Upper lobe of left lung (tissue), 6 donors: ENCODE data around the gene SND1. TPM values are rescaled to one million over a fixed set of nuclear protein-coding genes. Genes with fewer than 3 reads are reported as not detected.
A peak's percentile ranks its signal among the peaks of the same experiment; 100 is the strongest.

ENCODE experiments used
- ATAC-seq, 2 donors: fragments of 200-7000 bp; cut with Tn5 transposase; one replicate each; pipeline ENCODE4 v1.9.1; 2022; ENCODE audit warnings: mild to moderate bottlenecking in 2 of 2, moderate library complexity in 2 of 2; ENCODE audit not compliant: low FRiP score in 2 of 2
- DNase-seq, 2 donors: peaks; one replicate each; pipeline ENCODE4 v3.0.0-alpha.2; 2019 to 2020
- H3K27ac ChIP-seq, 4 donors: fragments of 200-600 bp; sonication (generic); one replicate each; pipeline ENCODE4 v1.5.1; 2016 to 2019
- H3K27me3 ChIP-seq, 4 donors: fragments of 200-600 bp; sonication (generic); one replicate each; pipeline ENCODE4 v1.5.1; 2017 to 2019
- H3K36me3 ChIP-seq, 4 donors: fragments of 200-600 bp; sonication (generic); one replicate each; pipeline ENCODE4 v1.5.1; 2016 to 2019
- H3K4me1 ChIP-seq, 4 donors: fragments of 200-600 bp; sonication (generic); one replicate each; pipeline ENCODE4 v1.5.1; 2018 to 2019
- H3K4me3 ChIP-seq, 4 donors: fragments of 200-600 bp; sonication (generic); one replicate each; pipeline ENCODE4 v1.5.1; 2017 to 2019; ENCODE audit warnings: mild to moderate bottlenecking in 2 of 4, moderate library complexity in 1 of 4
- H3K9me3 ChIP-seq, 4 donors: fragments of 200-600 bp; sonication (generic); one replicate each; pipeline ENCODE4 v1.5.1; 2018 to 2019
- CTCF ChIP-seq, 6 experiments: fragments of 450-650 bp in 4 of 6; fragments of 200-600 bp in 2 of 6; sonication (generic) in 2 of 6; IDR thresholded peaks; one replicate each; pipeline ENCODE4 v1.5.1; 2016 to 2019; ENCODE audit warnings: antibody characterized with exemption in 6 of 6
- EP300 ChIP-seq, 4 donors: sonication (generic); formaldehyde crosslinking; IDR thresholded peaks; one replicate each; pipeline ENCODE4 v1.5.1; 2017; ENCODE audit warnings: antibody characterized with exemption in 4 of 4, control low read depth in 2 of 4
- POLR2A ChIP-seq, 4 donors: fragments of 450-650 bp; IDR thresholded peaks; one replicate each; pipeline ENCODE4 v1.5.1; 2016 to 2017; ENCODE audit warnings: antibody characterized with exemption in 4 of 4, mild to moderate bottlenecking in 2 of 4
- POLR2AphosphoS5 ChIP-seq, 2 donors: sonication (generic); formaldehyde crosslinking; IDR thresholded peaks; one replicate each; pipeline ENCODE4 v1.5.1; 2017; ENCODE audit warnings: antibody characterized with exemption in 2 of 2
- WGBS, 2 donors: methylation state at CpG; one replicate each; pipeline ENCODE4 v1.1.5; 2017 to 2018; 5-methylcytosine and 5-hydroxymethylcytosine counted together
- total RNA-seq, 6 donors: library from RNA; depleted of rRNA in 4 of 6; stranded (reverse); fragments of >200 nt in 4 of 6; gene quantifications; one replicate each; pipeline versions ENCODE4 v1.1.0 to v1.2.1, GENCODE V29; 2016 to 2021
- donor health status: DM: no; HTN: no; CAD: no; lungs with moderate emphysema.
- donor health status: DM: no; HTN: yes; CAD: no; lungs with severe emphysema.

SND1 gene
- total RNA-seq, 6 donors from 2014 or later: 107 to 167 (median 121) TPM

GRCh38 chr7:127741764-127742375 is 89.9 kb downstream of the SND1 start:
- ATAC-seq: no peak
- TF ChIP-seq CTCF (IDR thresholded peaks at IDR 0.05) (no peak), EP300 (IDR thresholded peaks at IDR 0.05) (no peak), POLR2A (IDR thresholded peaks at IDR 0.05) (no peak), POLR2AphosphoS5 (IDR thresholded peaks at IDR 0.05) (no peak)
- DNase-seq: no peak
- Histone ChIP-seq H3K27me3 (no peaks in the 10 kb centered on the region), H3K4me3 (no peak overlapping the region), H3K36me3 (no peaks in the 10 kb centered on the region), H3K9me3 (no peaks in the 10 kb centered on the region), H3K4me1 (no peaks in the 10 kb centered on the region), H3K27ac (no peak overlapping the region)
- 69 to 79% methylated on average over 3 of the region's 3 CpGs for WGBS, 2 donors

DNA sequence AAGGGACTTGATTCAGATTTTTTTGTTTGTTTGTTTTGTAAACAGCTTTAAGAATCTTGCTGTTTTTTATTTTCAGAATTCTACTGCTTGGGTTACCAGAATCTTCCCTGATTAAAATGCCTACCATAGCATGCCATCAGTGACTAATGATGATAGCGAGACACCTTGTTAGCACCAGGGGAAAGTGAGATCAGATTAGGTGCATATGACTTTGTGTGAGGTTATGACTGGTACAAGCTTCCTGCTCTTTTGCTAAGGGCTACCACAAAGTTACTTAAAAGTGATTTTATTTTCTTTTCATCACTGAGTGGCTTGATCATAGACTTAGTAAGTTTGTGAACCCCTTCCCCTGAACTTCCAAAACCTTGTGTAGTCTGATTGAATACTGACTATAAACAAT is 93.5 kb downstream of the SND1 start:
- Histone ChIP-seq H3K4me1 (no peaks in the 10 kb centered on the region), H3K4me3 (no peak overlapping the region), H3K27ac (no peak overlapping the region), H3K9me3 (no peaks in the 10 kb centered on the region), H3K27me3 (no peaks in the 10 kb centered on the region), H3K36me3 (no peaks in the 10 kb centered on the region)
- ATAC-seq: no peak
- WGBS, 2 donors: 90 to 95% methylated on average over 1 of the region's 1 CpG
- no peak for DNase-seq
- no peak for TF ChIP-seq CTCF (IDR thresholded peaks at IDR 0.05)
- TF ChIP-seq EP300 (IDR thresholded peaks at IDR 0.05): no peak
- TF ChIP-seq POLR2AphosphoS5 (IDR thresholded peaks at IDR 0.05): no peak
- TF ChIP-seq POLR2A (IDR thresholded peaks at IDR 0.05): no peak

DNA sequence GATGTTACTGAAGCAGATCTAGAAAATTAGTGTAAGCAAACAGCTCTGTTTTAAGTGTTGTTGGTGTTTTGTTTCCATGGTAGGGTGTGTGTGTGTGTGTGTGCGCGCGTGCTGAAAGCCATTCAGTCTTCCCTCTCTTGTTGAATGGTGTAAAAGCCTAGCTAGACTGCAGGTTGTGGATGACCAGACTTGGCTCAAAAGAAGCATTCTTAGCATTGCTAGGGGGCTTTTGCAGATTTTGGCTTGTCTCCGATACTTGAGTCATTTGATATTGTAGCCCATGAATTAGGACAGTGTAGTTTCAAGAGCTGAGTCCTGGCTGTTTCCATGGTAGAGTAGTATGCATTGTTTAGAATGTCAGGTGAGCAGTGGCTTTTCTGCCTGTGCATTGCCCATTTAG is 99.1 kb downstream of the SND1 start:
- TF ChIP-seq CTCF (IDR thresholded peaks at IDR 0.05) (no peak), EP300 (IDR thresholded peaks at IDR 0.05) (no peak), POLR2AphosphoS5 (IDR thresholded peaks at IDR 0.05) (no peak), POLR2A (IDR thresholded peaks at IDR 0.05) (no peak)
- DNase-seq (no peak), ATAC-seq (peak in 1 of 2 donors; percentile 51)
- Histone ChIP-seq H3K36me3 (no peaks in the 10 kb centered on the region), H3K4me1 (peaks cover 0 to 6% (median 0%) of the 10 kb centered on the region in 4 donors), H3K27me3 (no peaks in the 10 kb centered on the region), H3K9me3 (no peaks in the 10 kb centered on the region), H3K4me3 (no peak overlapping the region), H3K27ac (no peak overlapping the region)
- 94 to 98% methylated on average over 4 of the region's 4 CpGs for WGBS, 2 donors

DNA sequence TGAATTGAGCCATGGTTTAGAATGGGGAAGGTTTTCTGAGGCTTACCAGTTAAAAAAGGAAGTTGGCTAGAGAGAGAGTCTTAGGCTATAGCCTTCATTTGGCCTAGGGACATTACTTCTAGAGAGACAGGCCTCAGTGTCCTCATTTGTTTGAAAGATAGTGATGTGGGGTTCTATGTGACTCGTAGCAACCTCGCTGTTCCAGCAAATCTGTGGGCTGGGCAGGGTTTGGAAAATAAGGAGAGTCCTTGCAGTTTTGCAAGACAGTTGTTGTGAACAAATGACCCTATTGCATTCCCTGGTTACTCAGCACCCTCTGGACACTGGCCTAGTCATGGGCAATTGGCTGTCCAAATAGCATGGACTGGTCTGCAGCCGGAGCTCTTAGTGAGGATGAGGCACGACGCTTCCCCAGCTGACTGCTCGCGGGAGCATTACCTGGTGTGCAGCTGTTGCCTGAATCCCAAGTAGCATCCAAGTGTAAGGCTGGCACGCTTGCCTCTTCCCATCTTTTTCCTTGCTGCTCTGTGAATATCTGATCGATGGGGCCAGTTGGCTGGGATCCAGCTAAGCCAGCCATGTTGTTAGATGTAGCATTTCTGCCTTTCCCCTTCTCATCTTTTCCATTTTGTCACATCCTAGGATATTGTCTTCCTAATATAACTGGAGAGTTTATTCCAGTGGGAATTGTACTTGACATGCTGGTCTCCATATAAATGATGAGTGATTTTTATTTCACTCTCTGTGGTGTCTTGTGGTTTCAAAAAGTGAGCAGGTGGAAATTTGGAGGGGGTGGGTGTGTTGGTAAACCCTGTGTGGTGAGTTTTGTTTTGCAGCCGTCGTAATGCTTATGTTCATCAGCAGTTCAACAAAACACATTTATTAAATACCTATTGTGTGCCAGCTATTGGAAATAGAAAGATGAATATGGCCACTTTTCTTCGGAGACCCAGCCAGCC is 99.8 kb downstream of the SND1 start:
- no peak overlapping the region for H3K4me3 ChIP-seq
- DNase-seq (no peak), ATAC-seq (peak in 1 of 2 donors; percentile 23)
- 92 to 96% methylated on average over 12 of the region's 12 CpGs for WGBS, 2 donors
- H3K36me3 ChIP-seq: no peaks in the 10 kb centered on the region
- H3K27me3 ChIP-seq: no peaks in the 10 kb centered on the region
- peaks cover 0 to 6% (median 0%) of the 10 kb centered on the region in 4 donors for H3K4me1 ChIP-seq
- H3K27ac ChIP-seq: no peak overlapping the region
- no peaks in the 10 kb centered on the region for H3K9me3 ChIP-seq
- no peak for TF ChIP-seq CTCF (IDR thresholded peaks at IDR 0.05)
- no peak for TF ChIP-seq EP300 (IDR thresholded peaks at IDR 0.05)
- no peak for TF ChIP-seq POLR2A (IDR thresholded peaks at IDR 0.05)
- TF ChIP-seq POLR2AphosphoS5 (IDR thresholded peaks at IDR 0.05): no peak
